Measurements from ENCODE around the gene LENG1.

LENG1 gene

GRCh38 chr19:54165222-54165621, 5.7 kb upstream of the LENG1 start:
- DNase-seq, result no peak

DNA sequence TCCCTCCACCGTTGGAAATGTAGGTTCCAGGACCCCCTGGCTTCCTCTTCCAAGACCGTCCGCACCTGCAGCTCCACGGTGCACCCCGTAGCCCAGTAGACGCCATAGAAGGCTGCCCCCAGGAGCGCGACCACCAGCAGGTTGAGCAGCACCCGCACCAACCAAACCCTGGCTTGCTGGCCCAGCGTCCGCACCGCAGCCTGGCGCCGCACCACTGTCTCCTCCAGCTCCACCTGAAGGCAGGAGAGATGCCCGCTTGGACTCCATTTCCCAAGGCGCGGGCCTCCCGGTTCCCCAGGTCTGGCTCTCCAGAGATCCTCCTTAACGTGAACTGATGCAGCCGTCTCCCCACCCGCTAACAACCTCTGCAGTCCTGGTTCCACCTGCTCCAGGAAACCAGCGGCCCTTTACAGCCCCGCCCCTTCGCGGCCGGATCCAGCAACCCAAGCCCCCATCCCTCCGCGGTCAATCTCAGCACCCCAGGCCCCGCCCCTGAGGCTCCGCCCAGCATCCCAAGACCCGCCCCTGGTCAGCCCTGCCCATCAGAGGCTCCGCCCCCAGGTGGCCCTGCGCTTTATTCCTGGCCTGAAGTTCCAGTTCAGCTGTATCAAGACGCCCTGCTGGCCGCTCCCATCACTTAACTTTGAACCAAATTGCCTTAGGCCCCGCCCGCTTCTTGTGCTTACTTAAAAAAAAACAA, 5.0 kb upstream of the LENG1 start:
- no peak for DNase-seq

DNA sequence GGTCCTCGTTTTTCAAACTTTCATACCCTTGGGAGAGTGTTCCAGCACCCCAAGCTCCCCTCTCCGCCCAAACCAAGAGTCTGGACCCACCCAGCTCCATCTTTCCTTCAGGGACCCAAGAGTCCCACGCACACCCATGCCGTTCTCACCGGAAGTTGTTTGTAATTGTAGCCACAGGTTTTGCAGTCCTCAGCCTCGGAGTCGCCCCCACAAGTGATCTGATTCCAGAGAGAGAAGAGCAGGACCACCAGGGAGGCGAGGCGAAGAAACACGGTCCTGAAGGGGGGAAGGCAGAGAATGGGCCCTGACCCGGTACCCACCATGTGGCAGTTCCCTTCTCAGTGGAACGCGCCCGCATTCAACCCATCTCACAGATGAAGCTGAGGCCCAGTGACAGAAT, 3.4 kb upstream of the LENG1 start:
- DNase-seq, result no peak

GRCh38 chr19:54162241-54162805, 2.8 kb upstream of the LENG1 start:
- DNase-seq, result peak in 45 of 58 donors; percentile 8 to 71 (median 38)

DNA sequence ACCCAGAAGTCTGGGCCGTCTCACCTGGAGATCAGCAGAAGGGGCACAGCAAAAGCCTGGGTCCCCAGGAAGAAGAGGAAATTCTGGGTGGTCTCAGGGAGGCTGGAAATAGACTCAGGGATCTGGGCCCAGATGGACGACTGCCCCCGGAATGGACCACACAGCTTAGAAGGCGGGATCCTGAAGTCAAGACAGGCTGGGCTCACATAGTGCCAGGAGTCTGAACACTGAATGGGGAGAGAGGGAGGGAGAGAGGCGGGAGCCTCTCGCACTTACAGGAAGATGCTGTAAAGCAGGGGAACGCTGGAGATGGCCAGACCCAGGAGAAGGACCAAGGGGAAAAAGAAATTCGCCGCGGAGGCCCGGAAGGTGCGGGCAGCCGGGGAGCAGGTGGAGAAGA, 1.3 kb upstream of the LENG1 start:
- DNase-seq, result peak in 2 of 58 donors; percentile 10 to 21

GRCh38 chr19:54160182-54160811, 776 bp upstream of the LENG1 start:
- peak in 6 of 58 donors; percentile 37 to 55 (median 52) for DNase-seq

DNA sequence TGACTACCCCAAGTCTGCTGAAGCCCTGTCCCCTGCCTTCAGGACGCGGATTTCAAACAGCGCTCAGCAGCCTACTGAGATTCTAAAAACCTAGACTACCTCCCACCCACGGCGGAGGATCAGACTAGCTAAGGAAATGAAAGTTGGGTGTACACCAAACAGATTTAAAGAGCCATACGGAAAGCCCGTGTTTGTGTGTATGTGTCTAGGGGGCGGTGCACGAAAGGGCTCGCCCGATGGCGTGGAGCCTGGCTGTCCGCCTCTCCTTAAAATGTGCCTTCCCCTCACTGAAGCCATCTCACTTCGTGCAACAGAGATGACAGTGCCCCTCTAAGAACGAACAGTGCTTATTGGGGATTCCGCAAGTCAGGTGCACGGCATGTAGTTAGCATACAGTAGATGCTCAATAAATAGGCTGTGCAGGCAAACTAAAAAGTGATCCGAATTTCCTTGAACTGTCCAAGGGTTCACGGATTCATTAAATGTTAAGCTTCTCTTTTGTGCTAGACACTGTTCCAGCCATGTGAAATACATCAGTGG, 639 bp downstream of the LENG1 start:
- DNase-seq, result peak in 1 of 58 donors; percentile 16

DNA sequence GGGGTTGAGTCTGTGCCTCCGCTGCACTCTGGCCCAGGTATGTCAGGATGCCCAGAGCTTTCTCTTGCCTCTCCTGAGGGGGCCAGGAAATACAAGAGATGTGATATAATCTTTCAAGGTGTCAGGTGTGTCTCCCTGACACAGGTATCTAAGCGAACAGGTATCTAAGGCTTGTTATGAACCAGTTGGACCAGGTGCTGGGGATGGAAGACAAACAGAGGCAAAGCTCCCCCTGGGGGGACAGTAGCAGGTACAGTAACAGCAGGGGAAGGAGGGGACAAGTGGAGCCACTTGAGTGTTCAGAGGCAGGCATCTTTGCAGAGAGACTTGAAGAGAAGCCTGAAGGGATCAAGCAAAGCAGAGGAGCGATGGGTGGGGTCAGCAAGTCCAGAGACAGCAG, 2.6 kb downstream of the LENG1 start:
- no peak for DNase-seq

DNA sequence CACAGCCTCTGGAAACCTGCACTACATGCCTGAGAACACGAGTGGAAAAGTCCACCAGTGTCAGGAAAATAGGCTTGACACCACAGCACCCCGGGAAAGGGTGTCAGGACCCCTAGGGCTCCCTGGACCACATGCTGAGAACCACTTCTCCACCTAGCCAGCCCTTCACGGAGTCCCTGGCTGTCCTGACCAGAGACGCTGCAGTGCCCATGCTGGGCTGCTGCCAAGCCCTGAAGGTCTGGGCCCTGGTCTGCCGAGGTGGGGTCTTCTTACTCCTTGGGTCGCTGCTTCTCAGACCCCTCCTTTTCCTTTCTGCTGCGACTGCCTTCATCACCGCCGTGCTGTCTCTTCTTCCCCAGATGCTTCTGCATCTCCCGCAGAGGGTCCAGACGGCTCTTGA, 3.0 kb downstream of the LENG1 start:
- no peak for DNase-seq

- no peak for DNase-seq
These were observed 3.8 kb downstream of the LENG1 start for GRCh38 chr19:54155694-54156093.

- no peak for DNase-seq
These were observed 4.7 kb downstream of the LENG1 start for GRCh38 chr19:54154603-54155345.

GRCh38 chr19:54153731-54154326, 5.7 kb downstream of the LENG1 start:
- DNase-seq, result no peak

- no peak for DNase-seq
These were observed 6.5 kb downstream of the LENG1 start for GRCh38 chr19:54152878-54153524.

- no peak for DNase-seq
These were observed 7.3 kb downstream of the LENG1 start for GRCh38 chr19:54152267-54152666.

DNA sequence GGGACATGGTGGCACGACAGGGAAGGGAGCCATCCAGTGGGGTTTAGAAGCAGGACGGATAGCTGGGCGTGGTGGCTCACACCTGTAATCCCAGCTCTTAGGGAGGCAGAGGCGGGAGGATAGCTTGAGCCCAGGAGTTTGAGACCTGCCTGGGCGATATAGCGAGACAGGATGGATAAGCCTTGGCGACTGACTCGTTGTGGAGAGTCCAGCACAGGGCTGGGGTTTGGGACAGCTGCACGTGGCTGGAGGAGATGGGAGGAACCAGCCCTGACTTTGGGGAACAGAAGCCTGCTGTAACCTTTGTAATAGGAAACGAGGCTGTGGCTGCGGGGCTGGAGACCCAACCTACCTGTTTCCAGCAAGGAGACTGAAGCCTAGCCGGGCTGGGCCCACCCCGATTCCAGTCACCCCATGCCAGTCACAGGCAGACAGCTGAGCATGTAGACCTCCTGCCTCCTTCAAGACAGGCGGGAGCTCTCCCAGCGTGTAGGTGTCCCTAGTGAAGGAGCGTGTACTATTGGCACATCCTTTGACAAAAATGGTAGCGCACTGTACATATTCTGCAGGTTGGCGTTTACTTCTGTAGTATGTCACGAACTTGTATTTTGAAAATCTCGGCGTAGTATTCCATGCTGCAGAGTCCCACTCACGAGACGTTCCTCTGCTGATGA, 8.0 kb downstream of the LENG1 start:
- DNase-seq, result peak in 3 of 58 donors; percentile 3 to 14 (median 13)

GRCh38 chr19:54149021-54149812, 10.3 kb downstream of the LENG1 start:
- DNase-seq, result no peak

DNA sequence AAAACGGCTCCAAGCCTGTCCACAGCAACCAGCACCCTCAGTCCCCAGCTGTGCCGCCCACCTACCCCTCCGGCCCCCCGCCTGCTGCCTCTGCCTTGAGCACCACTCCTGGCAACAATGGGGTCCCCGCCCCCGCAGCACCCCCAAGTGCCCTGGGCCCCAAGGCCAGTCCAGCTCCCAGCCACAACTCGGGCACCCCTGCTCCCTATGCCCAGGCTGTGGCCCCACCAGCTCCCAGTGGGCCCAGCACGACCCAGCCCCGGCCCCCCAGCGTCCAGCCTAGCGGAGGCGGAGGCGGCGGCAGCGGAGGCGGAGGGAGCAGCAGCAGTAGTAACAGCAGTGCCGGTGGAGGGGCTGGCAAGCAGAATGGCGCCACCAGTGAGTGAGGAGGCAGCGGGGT, 11.4 kb downstream of the LENG1 start:
- peak in 1 of 58 donors; percentile 62 for DNase-seq

DNA sequence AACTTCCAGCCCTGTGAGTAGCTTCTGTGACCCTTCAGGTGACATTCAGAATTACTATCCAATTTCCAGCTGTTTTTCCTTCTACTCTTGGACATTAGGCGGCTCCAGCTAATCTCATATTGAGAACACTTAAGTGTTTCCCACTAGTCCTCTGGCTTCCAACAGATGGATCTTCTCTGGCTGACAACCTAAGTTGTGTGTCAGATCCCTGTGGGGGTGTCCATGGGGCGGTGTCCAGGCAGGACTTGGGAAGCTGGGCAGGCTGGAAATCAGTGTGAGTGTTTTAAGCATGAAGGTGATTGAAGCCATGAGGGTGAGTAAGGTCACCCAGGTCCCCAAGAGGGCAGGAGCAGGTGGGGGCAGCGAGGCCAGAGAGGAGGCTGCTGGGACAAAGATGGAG, 11.8 kb downstream of the LENG1 start:
- peak in 1 of 58 donors; percentile 19 for DNase-seq

DNA sequence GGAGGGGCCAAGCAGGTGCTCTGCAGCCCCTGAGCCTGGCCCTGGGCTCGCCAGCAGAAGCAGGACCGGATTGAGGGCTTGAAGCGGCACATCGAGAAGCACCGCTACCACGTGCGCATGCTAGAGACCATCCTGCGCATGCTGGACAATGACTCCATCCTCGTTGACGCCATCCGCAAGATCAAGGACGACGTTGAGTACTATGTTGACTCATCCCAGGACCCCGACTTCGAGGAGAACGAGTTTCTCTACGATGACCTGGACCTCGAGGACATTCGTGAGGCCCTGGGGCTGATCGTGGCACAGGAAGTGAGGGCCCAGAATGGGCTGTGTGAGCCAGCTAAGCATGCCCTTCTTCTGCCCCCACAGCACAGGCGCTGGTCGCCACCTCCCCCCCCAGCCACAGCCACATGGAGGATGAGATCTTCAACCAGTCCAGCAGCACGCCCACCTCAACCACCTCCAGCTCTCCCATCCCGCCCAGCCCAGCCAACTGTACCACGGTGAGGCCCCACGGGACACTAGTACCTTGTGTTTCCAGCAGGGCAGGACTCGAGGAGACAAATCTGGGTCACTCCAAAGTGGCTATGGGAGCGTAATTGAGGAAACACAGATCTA, 13.9 kb downstream of the LENG1 start:
- no peak for DNase-seq

Data from anterior cingulate cortex (tissue), 58 donors.